HCT116 (cell line): ENCODE measurements around the gene DYNLT1. TPM values are rescaled to one million over a fixed set of nuclear protein-coding genes. Genes with fewer than 3 reads are reported as not detected.

Experiments
- ATAC-seq: fragments of 200-7000 bp; cut with Tn5 transposase; 2 replicates; pipeline ENCODE4 v1.9.1; 2020; ENCODE audit warnings: mild to moderate bottlenecking, moderate library complexity
- BruUV-seq: library from RNA; stranded (reverse); fragments of 400-500 nt; replicated peaks from 2 replicates; lab custom pipeline; 2021; lab: Mats Ljungman, UMichigan
- CTCF ChIA-PET: fragments of 300-600 bp; sonication (Branson Sonifier 250); formaldehyde crosslinking; loops from one replicate; lab custom pipeline; 2021; ENCODE audit warnings: antibody characterized with exemption; lab: Charles Lee
- POLR2A ChIA-PET: fragments of 300-600, 350-600 bp; sonication (Branson Sonifier 250); formaldehyde crosslinking; loops from one replicate; lab custom pipeline; 2021; ENCODE audit warnings: antibody characterized with exemption; lab: Charles Lee
- RAD21 ChIA-PET, 2 experiments: fragments of 300-600 bp; sonication (Branson Sonifier 250); formaldehyde crosslinking; loops; one replicate each; lab custom pipeline; 2023; ENCODE audit warnings: low total read pairs in 2 of 2; ENCODE audit not compliant: uncharacterized antibody in 2 of 2, unreplicated experiment in 2 of 2, low non-redundant PET in 1 of 2; lab: Charles Lee
- DNase-seq: peaks from one replicate; pipeline ENCODE4 v3.0.0-alpha.2; 2010; ENCODE audit warnings: low read depth, low spot score
- H2AFZ ChIP-seq: fragments of 200-600 bp; shearing (Covaris generic), sonication (generic); 2 replicates; pipeline ENCODE4 v1.6.1; 2017; ENCODE audit warnings: low read depth, mixed run types, mixed read lengths, antibody characterized with exemption, low read length; ENCODE audit not compliant: poor library complexity, severe bottlenecking
- H3K27ac ChIP-seq: 2 replicates; pipeline ENCODE4 v1.5.1; 2012; ENCODE audit warnings: low read depth, low read length
- H3K27me3 ChIP-seq: fragments of 200-600 bp; sonication (generic); 2 replicates; pipeline ENCODE4 v1.6.1; 2016; ENCODE audit warnings: mixed run types, low read length, mixed read lengths; ENCODE audit not compliant: insufficient read depth
- H3K36me3 ChIP-seq, 2 experiments: fragments of 200-500 bp in 1 of 2; fragments of 200-600 bp in 1 of 2; sonication (Bioruptor generic) in 1 of 2; sonication (generic) in 1 of 2; 2 replicates each; pipeline versions ENCODE4 v1.5.1 to v1.6.1; 2014 to 2016; ENCODE audit warnings: low read length in 2 of 2, inconsistent platforms in 1 of 2, mixed read lengths in 1 of 2, mixed run types in 1 of 2; ENCODE audit not compliant: insufficient read depth in 2 of 2, control insufficient read depth in 1 of 2
- H3K4me1 ChIP-seq, 2 experiments: fragments of 200-600 bp in 1 of 2; sonication (generic) in 1 of 2; 2 replicates each; pipeline versions ENCODE4 v1.5.1 to v1.6.1; 2012 to 2017; ENCODE audit warnings: low read length in 2 of 2, inconsistent platforms in 1 of 2, mild to moderate bottlenecking in 1 of 2, mixed read lengths in 1 of 2, mixed run types in 1 of 2, moderate library complexity in 1 of 2; ENCODE audit not compliant: insufficient read depth in 2 of 2, control insufficient read depth in 1 of 2
- H3K4me2 ChIP-seq: fragments of 200-600 bp; sonication (generic); 2 replicates; pipeline ENCODE4 v1.6.1; 2017; ENCODE audit warnings: mixed run types, low read length, mixed read lengths
- H3K4me3 ChIP-seq, 2 experiments: fragments of 200-600 bp in 1 of 2; sonication (generic) in 1 of 2; replicated peaks in 1 of 2; 2 replicates each; pipeline ENCODE4 v1.5.1; 2011 to 2016; ENCODE audit warnings: low read length in 2 of 2, control low read depth in 1 of 2, low read depth in 1 of 2, mild to moderate bottlenecking in 1 of 2, mixed read lengths in 1 of 2, mixed run types in 1 of 2
- H3K79me2 ChIP-seq: fragments of 200-600 bp; sonication (generic); 2 replicates; pipeline ENCODE4 v1.6.1; 2017; ENCODE audit warnings: mild to moderate bottlenecking, mixed run types, low read length, moderate library complexity, mixed read lengths; ENCODE audit not compliant: insufficient read depth
- H3K9ac ChIP-seq: fragments of 200-600 bp; sonication (generic); 2 replicates; pipeline ENCODE4 v1.6.1; 2016; ENCODE audit warnings: low read length, mixed read lengths
- H3K9me2 ChIP-seq: fragments of 200-600 bp; sonication (generic), shearing (Covaris generic); 2 replicates; pipeline ENCODE4 v1.6.1; 2017; ENCODE audit warnings: mixed run types, mild to moderate bottlenecking, moderate library complexity; ENCODE audit not compliant: insufficient read depth
- H3K9me3 ChIP-seq, 2 experiments: fragments of 200-500 bp in 1 of 2; fragments of 200-600 bp in 1 of 2; sonication (Bioruptor generic) in 1 of 2; sonication (generic) in 1 of 2; 2 replicates each; pipeline ENCODE4 v1.6.1; 2014 to 2017; ENCODE audit warnings: low read length in 2 of 2, mixed read lengths in 2 of 2, inconsistent platforms in 1 of 2, low read depth in 1 of 2, mild to moderate bottlenecking in 1 of 2, mixed run types in 1 of 2, moderate library complexity in 1 of 2; ENCODE audit not compliant: control insufficient read depth in 1 of 2, insufficient read depth in 1 of 2
- H4K20me1 ChIP-seq: fragments of 200-600 bp; sonication (generic), shearing (Covaris generic); 2 replicates; pipeline ENCODE4 v1.6.1; 2017; ENCODE audit warnings: mixed run types, mild to moderate bottlenecking, moderate library complexity; ENCODE audit not compliant: insufficient read depth
- CBX3 ChIP-seq: IDR thresholded peaks from 2 replicates; pipeline ENCODE4 v1.6.1; 2012; ENCODE audit warnings: low read depth
- CTCF ChIP-seq, 3 experiments: fragments of 200-600 bp in 1 of 3; sonication (generic) in 1 of 3; IDR thresholded peaks in 2 of 3; conservative IDR thresholded peaks in 1 of 3; 2 replicates each; pipeline ENCODE4 v1.5.1; 2012 to 2017; ENCODE audit warnings: low read depth in 2 of 3, low read length in 2 of 3, antibody characterized with exemption in 1 of 3, borderline replicate concordance in 1 of 3, control low read depth in 1 of 3, mild to moderate bottlenecking in 1 of 3, mixed read lengths in 1 of 3, mixed run types in 1 of 3, moderate library complexity in 1 of 3; ENCODE audit not compliant: insufficient read depth in 1 of 3
- EGR1 ChIP-seq: IDR thresholded peaks from 2 replicates; pipeline ENCODE4 v1.6.1; 2012; ENCODE audit warnings: low read depth
- ELF1 ChIP-seq: IDR thresholded peaks from 2 replicates; pipeline ENCODE4 v1.6.1; 2012; ENCODE audit warnings: low read depth, borderline replicate concordance
- EZH2 ChIP-seq: fragments of 200-600 bp; sonication (generic); IDR thresholded peaks from 2 replicates; pipeline ENCODE4 v1.6.1; 2017; ENCODE audit warnings: antibody characterized with exemption, mixed run types
- FOSL1 ChIP-seq: IDR thresholded peaks from 2 replicates; pipeline ENCODE4 v1.6.1; 2012; ENCODE audit warnings: low read depth
- POLR2AphosphoS5 ChIP-seq: IDR thresholded peaks from 2 replicates; pipeline ENCODE4 v1.6.1; 2011; ENCODE audit warnings: mild to moderate bottlenecking, low read depth, low read length, moderate library complexity
- RAD21 ChIP-seq: IDR thresholded peaks from 2 replicates; pipeline ENCODE4 v1.6.1; 2012; ENCODE audit warnings: low read depth, mild to moderate bottlenecking
- SRF ChIP-seq: IDR thresholded peaks from 2 replicates; pipeline ENCODE4 v1.6.1; 2012; ENCODE audit warnings: low read depth
- ZNF274 ChIP-seq: fragments of 200-500 bp; sonication (Bioruptor generic); IDR thresholded peaks from 2 replicates; pipeline ENCODE4 v1.6.1; 2014; ENCODE audit warnings: mild to moderate bottlenecking, low read depth, low read length, inconsistent platforms
- intact Hi-C: fragments of 100-400 bp; cut with micrococcal nuclease; formaldehyde crosslinking; loops from 2 replicates; pipeline ENCODE4 v1.10.0; 2022
- total RNA-seq: library from RNA; stranded (reverse); gene quantifications from one replicate; pipeline ENCODE4 v1.2.1, GENCODE V29; 2021; ENCODE audit not compliant: unreplicated experiment

DYNLT1 gene
- total RNA-seq, 1 experiment from 2014 or later = 239 TPM

GRCh38 chr6:158665332-158665731 is 20.8 kb upstream of the DYNLT1 start:
- no peak overlapping the region for H2AFZ ChIP-seq
- H4K20me1 ChIP-seq = no peaks in the 10 kb centered on the region
- no TSS peak for BruUV-seq
- no peak for TF ChIP-seq FOSL1
- TF ChIP-seq ZNF274 = no peak
- TF ChIP-seq RAD21 = no peak
- TF ChIP-seq EZH2 = no peak
- no peak for TF ChIP-seq ELF1
- no peak for TF ChIP-seq POLR2AphosphoS5
- TF ChIP-seq SRF = no peak
- no peak for TF ChIP-seq CTCF (IDR thresholded peaks at IDR 0.05 in 2 of 3, conservative IDR thresholded peaks at IDR 0.05 in 1 of 3; ENCODE audit: borderline replicate concordance in 1 of 3, insufficient read depth in 1 of 3, low read depth in 2 of 3, low read length in 2 of 3)
- TF ChIP-seq EGR1 = no peak
- no peak for TF ChIP-seq CBX3
- TF ChIP-seq, all 23 proteins: peak for 0
- Histone ChIP-seq H3K4me2 (no peak overlapping the region), H3K4me1 (peaks cover 5 to 6% of the 10 kb centered on the region in 2 experiments), H3K9me3 (no peaks in the 10 kb centered on the region), H3K9ac (no peak overlapping the region), H3K9me2 (no peaks in the 10 kb centered on the region), H3K27me3 (no peaks in the 10 kb centered on the region), H3K36me3 (no peaks in the 10 kb centered on the region; a peak in 1 of 4 replicates), H3K79me2 (no peaks in the 10 kb centered on the region), H3K27ac (no peak overlapping the region), H3K4me3 (no peak overlapping the region)
- ATAC-seq = no peak
- CTCF ChIA-PET = no interaction called here
- POLR2A ChIA-PET = no interaction called here
- RAD21 ChIA-PET = no interaction called here
- intact Hi-C loops = no loop called here
- no peak for DNase-seq
